GM12875 (cell line): ENCODE results near the gene FZD10.

Source experiments
- H3K4me3 ChIP-seq: one replicate; pipeline ENCODE4 v1.5.1; 2011; ENCODE audit warnings: low read depth, low read length, control low read depth
- TF ChIP-seq, protein P1 (sequence below): IDR thresholded peaks from 2 replicates; pipeline ENCODE4 v1.5.1; 2011; ENCODE audit warnings: low read depth, mild to moderate bottlenecking, control low read depth, inconsistent platforms, low read length, moderate library complexity, borderline replicate concordance; ENCODE audit not compliant: insufficient read depth

Gene FZD10

DNA sequence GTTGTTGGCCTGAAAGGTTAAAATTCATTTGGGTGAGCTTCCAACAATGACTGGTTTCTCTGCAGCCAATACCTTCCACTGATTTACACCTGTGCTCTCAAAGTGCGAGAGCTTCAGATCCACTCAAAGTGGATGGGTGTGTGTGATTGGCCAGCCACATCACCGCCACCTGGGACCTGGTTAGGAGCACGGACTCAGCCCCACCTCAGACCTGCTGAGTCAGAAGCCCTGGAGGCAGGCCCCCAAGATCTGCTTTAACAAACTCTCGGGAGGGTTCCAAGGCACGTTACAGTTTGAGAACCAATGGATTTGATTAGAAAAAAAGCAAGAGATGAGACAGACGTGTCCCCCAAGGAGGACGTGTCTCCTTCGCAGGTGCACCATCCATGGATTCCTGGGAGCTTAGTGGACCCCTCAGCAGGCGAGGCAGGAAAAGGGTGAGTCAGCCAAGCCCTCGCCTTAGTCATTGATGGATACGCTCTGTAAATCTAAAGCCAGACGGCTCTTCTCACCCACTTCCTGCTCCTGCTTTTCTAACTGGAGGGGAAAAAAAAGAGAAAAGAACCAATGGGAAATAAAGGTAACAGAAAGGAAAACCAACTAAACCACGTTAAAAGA lies 24.5 kb downstream of the FZD10 start:
- TF ChIP-seq, protein P1, sequence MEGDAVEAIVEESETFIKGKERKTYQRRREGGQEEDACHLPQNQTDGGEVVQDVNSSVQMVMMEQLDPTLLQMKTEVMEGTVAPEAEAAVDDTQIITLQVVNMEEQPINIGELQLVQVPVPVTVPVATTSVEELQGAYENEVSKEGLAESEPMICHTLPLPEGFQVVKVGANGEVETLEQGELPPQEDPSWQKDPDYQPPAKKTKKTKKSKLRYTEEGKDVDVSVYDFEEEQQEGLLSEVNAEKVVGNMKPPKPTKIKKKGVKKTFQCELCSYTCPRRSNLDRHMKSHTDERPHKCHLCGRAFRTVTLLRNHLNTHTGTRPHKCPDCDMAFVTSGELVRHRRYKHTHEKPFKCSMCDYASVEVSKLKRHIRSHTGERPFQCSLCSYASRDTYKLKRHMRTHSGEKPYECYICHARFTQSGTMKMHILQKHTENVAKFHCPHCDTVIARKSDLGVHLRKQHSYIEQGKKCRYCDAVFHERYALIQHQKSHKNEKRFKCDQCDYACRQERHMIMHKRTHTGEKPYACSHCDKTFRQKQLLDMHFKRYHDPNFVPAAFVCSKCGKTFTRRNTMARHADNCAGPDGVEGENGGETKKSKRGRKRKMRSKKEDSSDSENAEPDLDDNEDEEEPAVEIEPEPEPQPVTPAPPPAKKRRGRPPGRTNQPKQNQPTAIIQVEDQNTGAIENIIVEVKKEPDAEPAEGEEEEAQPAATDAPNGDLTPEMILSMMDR = no peak
- H3K4me3 ChIP-seq = no peak overlapping the region

DNA sequence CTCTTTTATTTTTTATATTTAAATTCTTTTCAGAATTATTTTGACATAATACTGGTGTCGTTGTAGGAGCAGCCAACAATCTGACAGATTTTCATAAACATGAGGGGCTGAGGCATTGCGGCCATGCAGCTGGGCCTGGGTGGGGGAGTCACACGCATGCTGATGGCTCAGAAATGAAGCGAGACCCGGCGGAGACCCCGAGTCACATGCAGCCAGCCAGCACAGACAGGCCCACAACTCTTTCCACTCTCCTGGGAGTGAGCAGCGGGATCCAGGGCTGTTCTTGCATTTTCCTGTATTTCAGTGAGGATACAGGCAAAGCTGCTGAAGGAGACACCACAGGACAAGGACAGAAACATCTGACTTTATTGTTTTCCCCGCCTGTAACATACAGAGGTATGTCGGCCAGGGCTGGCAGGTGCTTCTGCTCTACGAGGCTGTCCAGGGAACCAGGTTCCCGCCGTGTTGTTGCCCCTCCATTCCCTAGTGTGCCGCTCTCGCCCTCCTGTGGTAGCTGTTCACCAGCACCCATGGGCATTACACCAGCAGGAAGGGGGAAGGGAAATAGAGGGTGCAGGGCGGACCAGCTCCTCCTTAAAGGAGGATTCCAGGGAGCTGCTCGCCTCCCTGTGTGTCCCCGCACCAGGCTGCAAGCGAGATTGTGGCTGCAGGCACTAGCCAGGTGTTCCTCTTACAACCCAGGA lies 30.5 kb downstream of the FZD10 start:
- TF ChIP-seq, protein P1 = no peak
- H3K4me3 ChIP-seq = no peak overlapping the region

DNA sequence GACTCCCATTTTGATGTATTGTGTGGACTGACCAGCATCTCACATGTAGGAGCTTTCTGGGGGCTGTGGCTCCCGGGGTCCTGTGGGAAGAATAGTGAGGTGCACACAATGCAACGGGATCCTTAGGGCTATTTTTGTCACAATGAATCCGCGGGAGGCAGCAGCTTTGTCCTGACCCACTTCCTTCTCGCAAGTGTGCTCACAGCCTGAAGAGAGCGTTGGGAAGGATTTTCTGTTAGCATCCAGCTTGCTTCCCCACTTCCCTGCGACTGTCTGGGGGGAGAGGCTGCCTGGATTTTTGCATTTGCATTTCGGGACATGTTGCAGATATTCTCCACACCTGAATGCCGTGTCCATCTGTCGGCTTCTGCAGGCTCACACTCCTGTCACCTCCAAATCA lies 31.9 kb downstream of the FZD10 start:
- TF ChIP-seq, protein P1 = no peak

DNA sequence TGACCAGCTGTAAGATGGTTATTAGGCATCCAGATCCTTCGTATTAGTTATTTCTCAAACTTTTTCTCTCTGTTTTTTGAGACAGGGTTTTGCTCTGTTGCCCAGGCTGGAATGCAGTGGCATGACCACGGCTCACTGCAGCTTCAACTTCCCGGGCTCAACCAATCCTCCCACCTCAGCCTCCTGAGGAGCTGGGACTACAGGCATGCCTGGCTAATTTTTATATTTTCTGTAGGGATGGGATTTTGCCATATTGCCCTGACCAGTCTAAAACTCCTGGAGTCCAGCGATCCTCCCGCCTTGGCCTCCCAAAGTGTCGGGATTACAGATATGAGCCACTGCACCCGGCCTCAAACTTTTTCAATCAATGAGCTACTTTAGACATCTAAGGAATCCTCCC lies 33.1 kb downstream of the FZD10 start:
- no peak overlapping the region for H3K4me3 ChIP-seq
- TF ChIP-seq, protein P1 = no peak

More for the DNA sequence above, 31.9 kb downstream of the FZD10 start:
- H3K4me3 ChIP-seq = no peak overlapping the region

DNA sequence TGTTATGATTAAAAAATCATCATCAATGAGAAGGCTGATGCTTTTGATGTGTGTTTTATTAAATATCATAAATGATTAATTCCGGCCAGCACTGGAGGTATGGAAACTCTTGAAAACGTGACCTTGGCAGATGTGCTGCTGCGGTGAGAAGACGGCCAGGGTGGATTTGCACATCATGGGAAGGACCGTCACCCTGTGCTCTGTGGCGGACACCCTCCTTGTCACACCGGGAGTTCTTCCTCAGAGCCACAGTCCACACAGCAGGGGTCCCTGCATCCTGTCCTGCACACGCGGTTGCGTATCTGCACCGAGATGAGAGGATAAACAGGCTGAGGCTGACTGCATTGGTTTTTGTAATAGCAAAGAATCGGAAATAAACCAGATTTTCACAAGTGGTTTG lies 33.5 kb downstream of the FZD10 start:
- TF ChIP-seq, protein P1 = no peak
- no peak overlapping the region for H3K4me3 ChIP-seq

DNA sequence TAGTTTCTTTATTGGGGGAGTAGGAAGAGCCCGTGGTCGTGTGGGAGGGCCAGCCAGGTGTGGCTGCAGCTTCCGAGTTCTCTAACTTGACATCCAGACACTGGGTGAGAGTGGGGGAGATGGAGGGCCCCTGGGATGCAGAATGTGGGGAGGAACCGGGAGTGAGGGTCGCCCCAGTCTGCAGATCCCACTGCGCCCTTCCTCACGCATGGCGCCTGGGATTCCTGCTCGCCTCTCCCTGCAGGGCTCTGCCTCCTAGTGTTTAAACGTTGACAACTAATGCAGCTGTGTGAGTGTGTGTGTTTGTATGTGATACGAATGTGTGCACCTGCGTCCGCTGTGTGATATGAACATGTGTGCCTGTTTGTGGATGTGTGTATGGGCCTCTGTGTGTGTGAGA lies 34.6 kb downstream of the FZD10 start:
- no peak overlapping the region for H3K4me3 ChIP-seq
- TF ChIP-seq, protein P1 = no peak
